Keratinocyte (primary cell): Measurements from ENCODE around the gene GIPC1. TPM values are rescaled to one million over a fixed set of nuclear protein-coding genes. Genes with fewer than 3 reads are reported as not detected.

Experiments used
- DNase-seq: peaks from one replicate; pipeline ENCODE4 v3.0.0-alpha.2; 2011; ENCODE audit warnings: low read depth, missing footprints, low spot score
- FAIRE-seq: peaks from 2 replicates; lab custom pipeline; 2011; peaks lifted over from hg19 to GRCh38; lab: Jason Lieb, UNC
- H2AFZ ChIP-seq: 2 replicates; pipeline ENCODE4 v1.6.0; 2012; ENCODE audit warnings: low read length, control low read depth, inconsistent platforms; ENCODE audit not compliant: control insufficient read depth
- H3K27ac ChIP-seq: 2 replicates; pipeline ENCODE4 v1.5.1; 2011; ENCODE audit warnings: low read length; ENCODE audit not compliant: control insufficient read depth, insufficient read depth
- H3K27me3 ChIP-seq: 3 replicates; pipeline ENCODE4 v1.6.0; 2011; ENCODE audit warnings: low read length; ENCODE audit not compliant: control insufficient read depth, insufficient read depth; ENCODE audit errors: extremely low read depth
- H3K36me3 ChIP-seq, 2 experiments: 2 replicates in 1 of 2; 3 replicates in 1 of 2; pipeline ENCODE4 v1.5.1; 2011; ENCODE audit warnings: low read length in 2 of 2, mild to moderate bottlenecking in 1 of 2; ENCODE audit not compliant: control insufficient read depth in 2 of 2, insufficient read depth in 2 of 2; ENCODE audit errors: extremely low read depth in 1 of 2
- H3K4me1 ChIP-seq: 3 replicates; pipeline ENCODE4 v1.5.1; 2011; ENCODE audit warnings: low read length; ENCODE audit not compliant: control insufficient read depth, insufficient read depth; ENCODE audit errors: extremely low read depth
- H3K4me2 ChIP-seq: 3 replicates; pipeline ENCODE4 v1.6.0; 2011; ENCODE audit warnings: low read depth, low read length; ENCODE audit not compliant: control insufficient read depth, insufficient read depth; ENCODE audit errors: extremely low read depth
- H3K4me3 ChIP-seq, 3 experiments: fragments of 200-600 bp in 1 of 3; sonication (generic) in 1 of 3; 2 replicates in 2 of 3; 3 replicates in 1 of 3; pipeline ENCODE4 v1.5.1; 2011 to 2016; ENCODE audit warnings: low read length in 3 of 3, mild to moderate bottlenecking in 3 of 3, control low read depth in 2 of 3, inconsistent platforms in 1 of 3, low read depth in 1 of 3, mixed read lengths in 1 of 3, mixed run types in 1 of 3, moderate library complexity in 1 of 3; ENCODE audit not compliant: control insufficient read depth in 2 of 3, insufficient read depth in 2 of 3; ENCODE audit errors: extremely low read depth in 1 of 3
- H3K79me2 ChIP-seq: 2 replicates; pipeline ENCODE4 v1.6.0; 2012; ENCODE audit warnings: low read length; ENCODE audit not compliant: control insufficient read depth, insufficient read depth
- H3K9ac ChIP-seq: 3 replicates; pipeline ENCODE4 v1.6.0; 2011; ENCODE audit warnings: low read length; ENCODE audit not compliant: control insufficient read depth, insufficient read depth; ENCODE audit errors: extremely low read depth
- H3K9me1 ChIP-seq: 3 replicates; pipeline ENCODE4 v1.6.0; 2011; ENCODE audit warnings: low read length; ENCODE audit not compliant: control insufficient read depth, insufficient read depth; ENCODE audit errors: extremely low read depth
- H3K9me3 ChIP-seq: 2 replicates; pipeline ENCODE4 v1.5.1; 2012; ENCODE audit warnings: low read depth, low read length; ENCODE audit not compliant: control insufficient read depth
- H4K20me1 ChIP-seq: 3 replicates; pipeline ENCODE4 v1.6.0; 2011; ENCODE audit warnings: low read length; ENCODE audit not compliant: control insufficient read depth, insufficient read depth; ENCODE audit errors: extremely low read depth
- EZH2 ChIP-seq: IDR thresholded peaks from one replicate; pipeline ENCODE4 v1.6.1; 2012; ENCODE audit warnings: inconsistent platforms, mild to moderate bottlenecking, low read length, moderate library complexity
- dilution Hi-C: fragments of 300-500 bp; cut with MboI; formaldehyde crosslinking; loops from one replicate; pipeline ENCODE4 v1.7.0; 2020; ENCODE audit warnings: low sequenced_read_pairs; ENCODE audit not compliant: extremely low pct_ligation_motif_present
- polyA plus RNA-seq, 5 experiments: library from polyadenylated mRNA; depleted of rRNA in 3 of 5; stranded (reverse) in 3 of 5; stranded (forward) in 1 of 5; unstranded in 1 of 5; fragments of >200 nt; gene quantifications; 1 replicate in 1 of 5; 2 replicates in 3 of 5; 3 replicates in 1 of 5; pipeline versions ENCODE4 v1.2.1 to v1.2.3, GENCODE V29; 2011 to 2012; ENCODE audit warnings: missing spikeins in 2 of 5, low read depth in 1 of 5, low replicate concordance in 1 of 5
- TF ChIP-seq, protein P1 (sequence below), 3 experiments: IDR thresholded peaks in 1 of 3; conservative IDR thresholded peaks in 1 of 3; optimal IDR thresholded peaks in 1 of 3; 2 replicates in 2 of 3; 3 replicates in 1 of 3; pipeline versions ENCODE3 to v1.5.1; 2011; ENCODE audit warnings: low read length in 3 of 3, mild to moderate bottlenecking in 3 of 3, moderate library complexity in 2 of 3, control low read depth in 1 of 3, inconsistent platforms in 1 of 3; ENCODE audit not compliant: insufficient read depth in 2 of 3; ENCODE audit errors: extremely low read depth in 1 of 3

The GIPC1 gene
- polyA plus RNA-seq, 1 donor (not counting 4 experiments of a cell fraction or from before 2014, with no cell fraction given): 166 TPM

- dilution Hi-C loops: no loop called here
- FAIRE-seq (no peak), DNase-seq (no peak)
- no peak overlapping the region for H2AFZ ChIP-seq
- H3K9ac ChIP-seq: no peak overlapping the region
- H4K20me1 ChIP-seq: no peaks in the 10 kb centered on the region
- no peaks in the 10 kb centered on the region for H3K27me3 ChIP-seq
- H3K4me1 ChIP-seq: no peaks in the 10 kb centered on the region
- no peak overlapping the region for H3K4me2 ChIP-seq
- no peak for TF ChIP-seq EZH2
- TF ChIP-seq, protein P1, sequence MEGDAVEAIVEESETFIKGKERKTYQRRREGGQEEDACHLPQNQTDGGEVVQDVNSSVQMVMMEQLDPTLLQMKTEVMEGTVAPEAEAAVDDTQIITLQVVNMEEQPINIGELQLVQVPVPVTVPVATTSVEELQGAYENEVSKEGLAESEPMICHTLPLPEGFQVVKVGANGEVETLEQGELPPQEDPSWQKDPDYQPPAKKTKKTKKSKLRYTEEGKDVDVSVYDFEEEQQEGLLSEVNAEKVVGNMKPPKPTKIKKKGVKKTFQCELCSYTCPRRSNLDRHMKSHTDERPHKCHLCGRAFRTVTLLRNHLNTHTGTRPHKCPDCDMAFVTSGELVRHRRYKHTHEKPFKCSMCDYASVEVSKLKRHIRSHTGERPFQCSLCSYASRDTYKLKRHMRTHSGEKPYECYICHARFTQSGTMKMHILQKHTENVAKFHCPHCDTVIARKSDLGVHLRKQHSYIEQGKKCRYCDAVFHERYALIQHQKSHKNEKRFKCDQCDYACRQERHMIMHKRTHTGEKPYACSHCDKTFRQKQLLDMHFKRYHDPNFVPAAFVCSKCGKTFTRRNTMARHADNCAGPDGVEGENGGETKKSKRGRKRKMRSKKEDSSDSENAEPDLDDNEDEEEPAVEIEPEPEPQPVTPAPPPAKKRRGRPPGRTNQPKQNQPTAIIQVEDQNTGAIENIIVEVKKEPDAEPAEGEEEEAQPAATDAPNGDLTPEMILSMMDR (optimal IDR thresholded peaks at IDR 0.05 in 1 of 3, IDR thresholded peaks at IDR 0.05 in 1 of 3, conservative IDR thresholded peaks at IDR 0.05 in 1 of 3; ENCODE audit: extremely low read depth in 1 of 3, insufficient read depth in 2 of 3, low read length in 3 of 3): no peak
- H3K9me3 ChIP-seq: no peaks in the 10 kb centered on the region
- no peak overlapping the region for H3K4me3 ChIP-seq
- H3K9me1 ChIP-seq: no peaks in the 10 kb centered on the region
- no peaks in the 10 kb centered on the region for H3K79me2 ChIP-seq
- no peaks in the 10 kb centered on the region for H3K36me3 ChIP-seq
- no peak overlapping the region for H3K27ac ChIP-seq
Measured at GRCh38 chr19:14450168-14450874, 45.6 kb downstream of the GIPC1 start.

DNA sequence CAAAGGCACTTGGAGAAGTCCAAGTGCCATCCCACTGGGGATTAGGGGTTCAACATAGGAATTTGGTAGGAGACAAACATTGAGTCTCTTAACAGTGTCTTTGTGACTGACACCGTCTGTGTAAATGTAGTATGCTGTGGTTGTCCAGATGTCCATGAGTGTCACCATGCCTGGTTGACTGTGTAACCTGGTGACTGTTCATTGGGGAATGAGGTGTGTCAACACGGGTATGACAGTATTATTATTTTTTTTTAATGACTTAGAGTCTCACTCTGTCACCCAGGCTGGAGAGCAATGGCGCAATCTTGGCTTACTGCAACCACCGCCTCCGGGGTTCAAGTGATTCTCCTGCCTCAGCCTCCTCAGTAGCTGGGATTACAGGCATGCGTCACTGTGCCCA, 46.6 kb downstream of the GIPC1 start:
- no peak overlapping the region for H2AFZ ChIP-seq
- no peaks in the 10 kb centered on the region for H3K27me3 ChIP-seq
- no peak for TF ChIP-seq EZH2
- TF ChIP-seq, protein P1 (optimal IDR thresholded peaks at IDR 0.05 in 1 of 3, IDR thresholded peaks at IDR 0.05 in 1 of 3, conservative IDR thresholded peaks at IDR 0.05 in 1 of 3; ENCODE audit: extremely low read depth in 1 of 3, insufficient read depth in 2 of 3, low read length in 3 of 3): no peak
- no peaks in the 10 kb centered on the region for H3K4me1 ChIP-seq
- no peaks in the 10 kb centered on the region for H4K20me1 ChIP-seq
- no peaks in the 10 kb centered on the region for H3K79me2 ChIP-seq
- H3K4me3 ChIP-seq: no peak overlapping the region
- FAIRE-seq (no peak), DNase-seq (no peak)
- no peak overlapping the region for H3K27ac ChIP-seq
- no peak overlapping the region for H3K4me2 ChIP-seq
- no peaks in the 10 kb centered on the region for H3K36me3 ChIP-seq
- no peaks in the 10 kb centered on the region for H3K9me3 ChIP-seq
- dilution Hi-C loops: no loop called here
- H3K9me1 ChIP-seq: no peaks in the 10 kb centered on the region
- no peak overlapping the region for H3K9ac ChIP-seq
